HL-60 (cell line): ENCODE data around the gene CDHR5.

Source experiments
- DNase-seq, 2 experiments: peaks; one replicate each; pipeline ENCODE4 v3.0.0-alpha.2; 2010 to 2020; ENCODE audit warnings: low read depth in 1 of 2, low spot score in 1 of 2
- H3K27ac ChIP-seq: fragments of 250-450 bp; sonication (Bioruptor Pico); replicated peaks from 2 replicates; pipeline ENCODE4 v1.5.1; 2020; ENCODE audit warnings: mild to moderate bottlenecking, moderate library complexity
- H3K27me3 ChIP-seq: fragments of 250-450 bp; sonication (Bioruptor Pico); 2 replicates; pipeline ENCODE4 v1.5.1; 2021; ENCODE audit warnings: mild to moderate bottlenecking, moderate library complexity; ENCODE audit not compliant: insufficient read depth, poor library complexity, severe bottlenecking
- H3K4me3 ChIP-seq: replicated peaks from 2 replicates; pipeline ENCODE4 v1.5.1; 2011; ENCODE audit warnings: mild to moderate bottlenecking, control low read depth, low read length; ENCODE audit not compliant: insufficient read depth
- GABPA ChIP-seq: IDR thresholded peaks from 2 replicates; pipeline ENCODE4 v1.6.1; 2012; ENCODE audit warnings: low read depth
- POLR2AphosphoS5 ChIP-seq: IDR thresholded peaks from 2 replicates; pipeline ENCODE4 v1.6.1; 2012; ENCODE audit warnings: low read depth
- SPI1 ChIP-seq: IDR thresholded peaks from 2 replicates; pipeline ENCODE4 v1.6.1; 2012; ENCODE audit warnings: low read depth, mild to moderate bottlenecking, borderline replicate concordance
- TF ChIP-seq, protein P1 (sequence below): IDR thresholded peaks from one replicate; pipeline ENCODE4 v1.5.1; 2011; ENCODE audit warnings: low read length, control low read depth, inconsistent platforms; ENCODE audit not compliant: insufficient read depth
- TF ChIP-seq, protein P2 (sequence below): IDR thresholded peaks from 2 replicates; pipeline ENCODE4 v1.6.1; 2012; ENCODE audit warnings: low read depth; ENCODE audit not compliant: insufficient replicate concordance

CDHR5 gene

DNA sequence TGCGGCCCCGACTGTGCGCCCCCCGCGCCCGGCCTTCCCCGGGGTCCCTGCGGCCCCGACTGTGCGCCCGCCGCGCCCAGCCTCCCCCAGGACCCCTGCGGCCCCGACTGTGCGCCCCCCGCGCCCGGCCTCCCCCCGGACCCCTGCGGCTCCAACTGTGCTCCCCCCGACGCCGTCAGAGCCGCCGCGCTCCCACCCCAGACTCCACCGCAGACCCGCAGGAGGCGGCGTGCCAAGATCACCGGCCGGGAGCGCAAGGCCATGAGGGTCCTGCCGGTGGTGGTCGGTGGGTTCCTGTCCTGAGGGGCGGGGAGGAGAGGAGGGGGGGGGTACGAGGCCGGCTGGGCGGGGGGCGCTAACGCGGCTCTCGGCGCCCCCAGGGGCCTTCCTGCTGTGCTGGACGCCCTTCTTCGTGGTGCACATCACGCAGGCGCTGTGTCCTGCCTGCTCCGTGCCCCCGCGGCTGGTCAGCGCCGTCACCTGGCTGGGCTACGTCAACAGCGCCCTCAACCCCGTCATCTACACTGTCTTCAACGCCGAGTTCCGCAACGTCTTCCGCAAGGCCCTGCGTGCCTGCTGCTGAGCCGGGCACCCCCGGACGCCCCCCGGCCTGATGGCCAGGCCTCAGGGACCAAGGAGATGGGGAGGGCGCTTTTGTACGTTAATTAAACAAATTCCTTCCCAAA is 15.4 kb upstream of the CDHR5 start:
- DNase-seq, result no peak
- no peaks in the 10 kb centered on the region for H3K27me3 ChIP-seq
- TF ChIP-seq GABPA, result no peak
- TF ChIP-seq, protein P1, sequence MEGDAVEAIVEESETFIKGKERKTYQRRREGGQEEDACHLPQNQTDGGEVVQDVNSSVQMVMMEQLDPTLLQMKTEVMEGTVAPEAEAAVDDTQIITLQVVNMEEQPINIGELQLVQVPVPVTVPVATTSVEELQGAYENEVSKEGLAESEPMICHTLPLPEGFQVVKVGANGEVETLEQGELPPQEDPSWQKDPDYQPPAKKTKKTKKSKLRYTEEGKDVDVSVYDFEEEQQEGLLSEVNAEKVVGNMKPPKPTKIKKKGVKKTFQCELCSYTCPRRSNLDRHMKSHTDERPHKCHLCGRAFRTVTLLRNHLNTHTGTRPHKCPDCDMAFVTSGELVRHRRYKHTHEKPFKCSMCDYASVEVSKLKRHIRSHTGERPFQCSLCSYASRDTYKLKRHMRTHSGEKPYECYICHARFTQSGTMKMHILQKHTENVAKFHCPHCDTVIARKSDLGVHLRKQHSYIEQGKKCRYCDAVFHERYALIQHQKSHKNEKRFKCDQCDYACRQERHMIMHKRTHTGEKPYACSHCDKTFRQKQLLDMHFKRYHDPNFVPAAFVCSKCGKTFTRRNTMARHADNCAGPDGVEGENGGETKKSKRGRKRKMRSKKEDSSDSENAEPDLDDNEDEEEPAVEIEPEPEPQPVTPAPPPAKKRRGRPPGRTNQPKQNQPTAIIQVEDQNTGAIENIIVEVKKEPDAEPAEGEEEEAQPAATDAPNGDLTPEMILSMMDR, result no peak
- TF ChIP-seq, protein P2, sequence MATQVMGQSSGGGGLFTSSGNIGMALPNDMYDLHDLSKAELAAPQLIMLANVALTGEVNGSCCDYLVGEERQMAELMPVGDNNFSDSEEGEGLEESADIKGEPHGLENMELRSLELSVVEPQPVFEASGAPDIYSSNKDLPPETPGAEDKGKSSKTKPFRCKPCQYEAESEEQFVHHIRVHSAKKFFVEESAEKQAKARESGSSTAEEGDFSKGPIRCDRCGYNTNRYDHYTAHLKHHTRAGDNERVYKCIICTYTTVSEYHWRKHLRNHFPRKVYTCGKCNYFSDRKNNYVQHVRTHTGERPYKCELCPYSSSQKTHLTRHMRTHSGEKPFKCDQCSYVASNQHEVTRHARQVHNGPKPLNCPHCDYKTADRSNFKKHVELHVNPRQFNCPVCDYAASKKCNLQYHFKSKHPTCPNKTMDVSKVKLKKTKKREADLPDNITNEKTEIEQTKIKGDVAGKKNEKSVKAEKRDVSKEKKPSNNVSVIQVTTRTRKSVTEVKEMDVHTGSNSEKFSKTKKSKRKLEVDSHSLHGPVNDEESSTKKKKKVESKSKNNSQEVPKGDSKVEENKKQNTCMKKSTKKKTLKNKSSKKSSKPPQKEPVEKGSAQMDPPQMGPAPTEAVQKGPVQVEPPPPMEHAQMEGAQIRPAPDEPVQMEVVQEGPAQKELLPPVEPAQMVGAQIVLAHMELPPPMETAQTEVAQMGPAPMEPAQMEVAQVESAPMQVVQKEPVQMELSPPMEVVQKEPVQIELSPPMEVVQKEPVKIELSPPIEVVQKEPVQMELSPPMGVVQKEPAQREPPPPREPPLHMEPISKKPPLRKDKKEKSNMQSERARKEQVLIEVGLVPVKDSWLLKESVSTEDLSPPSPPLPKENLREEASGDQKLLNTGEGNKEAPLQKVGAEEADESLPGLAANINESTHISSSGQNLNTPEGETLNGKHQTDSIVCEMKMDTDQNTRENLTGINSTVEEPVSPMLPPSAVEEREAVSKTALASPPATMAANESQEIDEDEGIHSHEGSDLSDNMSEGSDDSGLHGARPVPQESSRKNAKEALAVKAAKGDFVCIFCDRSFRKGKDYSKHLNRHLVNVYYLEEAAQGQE, result no peak
- no peak for TF ChIP-seq SPI1
- no peak for TF ChIP-seq POLR2AphosphoS5
- peak overlapping the region; percentile 42 for H3K27ac ChIP-seq
- no peak overlapping the region for H3K4me3 ChIP-seq

DNA sequence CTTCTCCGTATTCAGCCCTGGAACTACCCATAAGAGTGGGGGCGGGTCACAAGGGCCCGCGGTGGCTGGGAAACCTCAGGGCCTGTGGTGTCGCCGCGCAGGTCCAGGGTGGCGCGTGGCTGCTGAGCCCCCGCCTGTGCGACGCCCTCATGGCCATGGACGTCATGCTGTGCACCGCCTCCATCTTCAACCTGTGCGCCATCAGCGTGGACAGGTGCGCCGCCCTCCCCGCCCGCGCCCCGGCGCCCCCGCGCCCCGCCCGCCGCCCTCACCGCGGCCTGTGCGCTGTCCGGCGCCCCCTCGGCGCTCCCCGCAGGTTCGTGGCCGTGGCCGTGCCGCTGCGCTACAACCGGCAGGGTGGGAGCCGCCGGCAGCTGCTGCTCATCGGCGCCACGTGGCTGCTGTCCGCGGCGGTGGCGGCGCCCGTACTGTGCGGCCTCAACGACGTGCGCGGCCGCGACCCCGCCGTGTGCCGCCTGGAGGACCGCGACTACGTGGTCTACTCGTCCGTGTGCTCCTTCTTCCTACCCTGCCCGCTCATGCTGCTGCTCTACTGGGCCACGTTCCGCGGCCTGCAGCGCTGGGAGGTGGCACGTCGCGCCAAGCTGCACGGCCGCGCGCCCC is 14.7 kb upstream of the CDHR5 start:
- Histone ChIP-seq H3K27me3 (no peaks in the 10 kb centered on the region), H3K27ac (no peak overlapping the region), H3K4me3 (no peak overlapping the region)
- no peak for DNase-seq
- TF ChIP-seq POLR2AphosphoS5 (no peak), SPI1 (no peak), GABPA (no peak)
- TF ChIP-seq, protein P1, result no peak
- TF ChIP-seq, protein P2, result no peak

DNA sequence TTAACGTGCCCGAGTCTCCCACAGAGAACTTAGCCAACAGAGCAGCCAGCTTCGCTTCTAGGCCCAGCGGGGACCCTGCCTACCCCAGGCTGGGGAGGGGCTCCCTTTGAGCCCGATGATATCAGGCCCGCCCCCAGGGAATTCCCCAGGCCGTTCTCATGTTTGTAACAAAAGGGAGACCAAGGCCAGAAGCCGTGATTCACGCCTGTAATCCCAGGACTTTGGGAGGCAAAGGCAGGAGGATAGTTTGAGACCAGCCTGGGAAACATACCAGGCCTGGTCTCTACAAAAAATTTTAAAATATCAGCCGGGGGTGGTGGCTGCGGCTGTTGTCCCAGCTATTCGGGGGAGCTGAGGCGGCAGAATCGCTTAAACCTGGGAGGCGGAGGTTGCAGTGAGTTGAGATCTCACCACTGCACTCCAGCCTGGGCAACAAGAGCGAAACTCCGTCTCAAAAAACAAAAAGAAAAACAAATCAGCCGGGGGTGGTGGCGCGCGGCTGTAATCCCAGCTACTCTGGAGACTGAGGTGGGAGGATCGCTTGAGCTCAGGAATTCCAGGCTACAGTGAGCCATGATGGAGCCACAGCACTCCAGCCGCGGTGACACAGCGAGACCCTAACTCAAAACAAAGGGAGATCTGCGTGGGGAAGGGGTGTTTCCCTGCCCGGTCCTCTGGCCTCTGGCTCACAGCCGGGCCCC is 14.0 kb upstream of the CDHR5 start:
- Histone ChIP-seq H3K27ac (no peak overlapping the region), H3K4me3 (no peak overlapping the region), H3K27me3 (no peaks in the 10 kb centered on the region)
- TF ChIP-seq SPI1, result no peak
- no peak for TF ChIP-seq GABPA
- TF ChIP-seq, protein P2, result no peak
- TF ChIP-seq, protein P1, result no peak
- no peak for TF ChIP-seq POLR2AphosphoS5
- DNase-seq, result no peak
